WTC11 (cell line): Measurements from ENCODE around the gene ANKMY1.

Experiments
- AFF4 ChIP-seq: sonication (generic); formaldehyde crosslinking; IDR thresholded peaks from 2 replicates; pipeline ENCODE4 v1.8.1; 2023; ENCODE audit warnings: mild to moderate bottlenecking, missing genetic modification reagents, borderline replicate concordance
- CTCF ChIP-seq: fragments of 200-600 bp; IDR thresholded peaks from 2 replicates; pipeline ENCODE4 v1.8.0; 2022; ENCODE audit warnings: antibody characterized with exemption
- HMGA2 ChIP-seq: fragments of 250-450 bp; sonication (Bioruptor Pico); IDR thresholded peaks from 2 replicates; pipeline ENCODE4 v1.4.0; 2021; ENCODE audit warnings: mild to moderate bottlenecking, moderate library complexity
- NR2C2 ChIP-seq: sonication (generic); formaldehyde crosslinking; IDR thresholded peaks from 2 replicates; pipeline ENCODE4 v1.8.0; 2022; ENCODE audit warnings: mild to moderate bottlenecking, missing genetic modification reagents
- SP1 ChIP-seq: sonication (generic); formaldehyde crosslinking; conservative IDR thresholded peaks from 2 replicates; pipeline ENCODE4 v1.8.1; 2022; ENCODE audit warnings: missing genetic modification reagents

GRCh38 chr2:240479111-240479501 lies 78.7 kb downstream of the ANKMY1 start:
- TF ChIP-seq CTCF (no peak), HMGA2 (no peak), SP1 (CRISPR knock-in tag) (no peak), NR2C2 (CRISPR knock-in tag) (no peak), AFF4 (CRISPR knock-in tag) (no peak)
